GM12872 (cell line): Measurements from ENCODE around the gene MLF2.

Source experiments
- TF ChIP-seq, protein P1 (sequence below): IDR thresholded peaks from 3 replicates; pipeline ENCODE4 v1.5.1; 2011; ENCODE audit warnings: low read depth, mild to moderate bottlenecking, low read length, moderate library complexity; ENCODE audit not compliant: insufficient read depth

MLF2 gene

DNA sequence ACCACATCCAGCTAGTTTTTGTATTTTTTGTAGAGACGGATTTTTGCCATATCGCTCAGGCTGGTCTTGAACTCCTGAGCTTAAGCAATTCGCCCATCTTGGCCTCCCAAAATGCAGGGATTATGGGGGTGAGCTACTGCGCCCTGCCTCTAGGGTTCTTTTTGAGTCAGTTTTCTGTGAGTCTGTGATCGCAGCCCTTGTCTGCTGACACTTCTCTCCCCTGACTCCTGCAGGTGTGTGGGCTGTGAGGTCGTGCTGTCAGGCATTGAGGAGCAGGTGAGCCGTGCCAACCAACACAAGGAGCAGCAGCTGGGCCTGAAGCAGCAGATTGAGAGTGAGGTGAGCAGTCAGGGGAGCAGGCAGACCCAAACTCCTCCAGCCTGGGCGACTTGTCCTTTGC, 22.8 kb downstream of the MLF2 start:
- TF ChIP-seq, protein P1, sequence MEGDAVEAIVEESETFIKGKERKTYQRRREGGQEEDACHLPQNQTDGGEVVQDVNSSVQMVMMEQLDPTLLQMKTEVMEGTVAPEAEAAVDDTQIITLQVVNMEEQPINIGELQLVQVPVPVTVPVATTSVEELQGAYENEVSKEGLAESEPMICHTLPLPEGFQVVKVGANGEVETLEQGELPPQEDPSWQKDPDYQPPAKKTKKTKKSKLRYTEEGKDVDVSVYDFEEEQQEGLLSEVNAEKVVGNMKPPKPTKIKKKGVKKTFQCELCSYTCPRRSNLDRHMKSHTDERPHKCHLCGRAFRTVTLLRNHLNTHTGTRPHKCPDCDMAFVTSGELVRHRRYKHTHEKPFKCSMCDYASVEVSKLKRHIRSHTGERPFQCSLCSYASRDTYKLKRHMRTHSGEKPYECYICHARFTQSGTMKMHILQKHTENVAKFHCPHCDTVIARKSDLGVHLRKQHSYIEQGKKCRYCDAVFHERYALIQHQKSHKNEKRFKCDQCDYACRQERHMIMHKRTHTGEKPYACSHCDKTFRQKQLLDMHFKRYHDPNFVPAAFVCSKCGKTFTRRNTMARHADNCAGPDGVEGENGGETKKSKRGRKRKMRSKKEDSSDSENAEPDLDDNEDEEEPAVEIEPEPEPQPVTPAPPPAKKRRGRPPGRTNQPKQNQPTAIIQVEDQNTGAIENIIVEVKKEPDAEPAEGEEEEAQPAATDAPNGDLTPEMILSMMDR: peak; percentile 22; the same call in 1 of the 3 replicates

DNA sequence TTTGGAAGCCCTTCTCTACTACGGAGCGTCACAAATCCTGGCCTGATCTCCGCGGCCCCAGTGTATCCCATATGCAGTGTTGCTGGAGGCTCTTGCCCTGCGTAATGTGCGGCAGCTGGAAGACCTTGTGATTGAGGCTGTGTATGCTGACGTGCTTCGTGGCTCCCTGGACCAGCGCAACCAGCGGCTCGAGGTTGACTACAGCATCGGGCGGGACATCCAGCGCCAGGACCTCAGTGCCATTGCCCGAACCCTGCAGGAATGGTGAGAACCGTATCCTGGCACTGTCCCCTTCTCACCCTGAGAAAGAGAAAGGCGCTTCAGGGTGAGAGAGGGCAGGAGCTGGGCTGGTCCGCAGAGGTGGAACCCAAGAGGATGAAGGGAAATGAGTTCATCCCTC, 23.8 kb downstream of the MLF2 start:
- TF ChIP-seq, protein P1: no peak

DNA sequence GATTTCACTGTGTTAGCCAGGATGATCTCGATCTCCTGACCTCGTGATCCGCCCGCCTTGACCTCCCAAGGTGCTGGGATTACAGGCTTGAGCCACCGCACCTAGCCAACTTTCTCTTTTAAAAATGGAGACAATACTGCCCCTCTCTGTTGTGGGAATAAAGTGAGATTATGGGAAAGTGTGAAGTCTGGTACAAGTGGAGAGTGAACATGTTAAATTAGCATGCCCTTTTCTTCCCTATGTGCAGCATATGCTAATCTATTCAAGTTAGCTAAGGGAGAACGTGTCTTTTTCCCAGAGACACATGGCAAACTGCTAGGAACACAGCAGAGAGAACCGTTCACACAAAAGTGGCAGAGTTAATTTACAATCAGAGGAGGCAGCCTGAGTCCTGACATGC, 27.6 kb downstream of the MLF2 start:
- TF ChIP-seq, protein P1: no peak

DNA sequence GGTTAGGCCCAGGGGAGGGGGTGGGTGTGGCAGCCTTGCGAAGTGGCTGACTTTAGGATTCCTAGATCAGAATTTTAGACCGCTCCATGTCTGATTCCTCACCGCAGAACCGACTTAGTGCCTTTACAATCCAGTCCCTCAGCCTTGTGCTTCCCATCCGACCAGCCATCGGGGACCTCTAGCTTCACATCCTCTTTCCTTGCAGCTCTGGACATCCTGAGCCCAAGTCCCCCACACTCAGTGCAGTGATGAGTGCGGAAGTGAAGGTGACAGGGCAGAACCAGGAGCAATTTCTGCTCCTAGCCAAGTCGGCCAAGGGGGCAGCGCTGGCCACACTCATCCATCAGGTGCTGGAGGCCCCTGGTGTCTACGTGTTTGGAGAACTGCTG, 28.5 kb downstream of the MLF2 start:
- TF ChIP-seq, protein P1: no peak

DNA sequence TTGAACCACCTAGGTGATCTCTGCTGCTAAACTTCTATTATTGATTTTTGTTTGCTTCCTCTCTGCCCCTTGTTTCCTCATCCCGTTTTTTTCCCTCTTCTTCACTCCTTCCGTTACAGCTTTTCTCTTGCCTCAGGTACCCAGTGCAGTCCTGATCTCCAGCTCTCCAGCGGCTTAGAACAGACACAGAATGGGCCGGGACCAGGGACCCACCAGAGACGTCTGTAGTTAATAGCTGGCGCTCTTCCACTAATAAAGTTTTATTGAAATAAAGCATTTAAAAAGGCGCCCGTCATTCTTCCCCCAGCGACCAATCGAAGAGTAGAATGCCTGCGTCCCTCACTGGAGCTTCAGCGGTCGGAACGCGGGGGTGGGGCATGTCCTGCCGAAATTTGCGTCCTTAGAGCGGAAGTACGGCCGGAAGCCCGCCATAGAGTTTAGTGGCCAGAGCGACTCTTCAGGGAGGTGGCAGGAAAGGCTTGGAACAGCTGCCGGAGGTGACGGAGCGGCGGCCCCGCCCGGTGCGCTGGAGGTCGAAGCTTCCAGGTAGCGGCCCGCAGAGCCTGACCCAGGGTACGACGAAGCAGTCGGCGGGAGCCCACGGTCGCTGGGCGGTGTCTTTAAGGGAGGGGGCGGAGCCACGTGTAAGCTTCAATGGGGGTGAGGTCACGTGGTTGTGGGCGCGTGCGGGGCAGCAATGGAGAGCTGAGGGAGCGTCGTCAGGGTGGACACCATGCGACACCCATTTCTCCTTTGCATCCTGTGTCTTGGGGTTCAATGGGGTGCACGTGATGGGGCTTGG, 29.1 kb downstream of the MLF2 start, which contains the start of gene COPS7A:
Gene COPS7A (plus strand): TSS at position 440 of the 802 bp plus-strand sequence. CDS start 611 bp downstream, outside the sequence.
- TF ChIP-seq, protein P1: no peak

DNA sequence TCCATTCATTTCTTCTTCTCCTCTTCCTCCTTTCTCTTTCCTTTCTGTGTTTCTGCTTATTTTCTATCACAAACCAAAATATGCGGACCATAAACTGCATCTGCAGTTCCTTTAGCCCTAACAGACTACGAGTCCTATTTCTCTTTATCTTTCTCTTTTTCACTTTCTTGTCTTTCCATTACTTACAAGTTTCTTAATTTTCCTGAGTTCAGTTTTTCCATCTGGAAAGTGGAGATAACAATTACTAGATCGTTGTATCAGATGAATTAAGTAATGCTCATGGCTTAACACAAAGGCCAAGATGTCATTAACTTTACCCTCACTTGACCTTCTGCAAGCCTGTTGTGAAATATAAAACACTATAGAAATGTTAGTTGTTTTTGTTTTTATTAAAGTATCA, 30.1 kb downstream of the MLF2 start:
- TF ChIP-seq, protein P1: no peak

DNA sequence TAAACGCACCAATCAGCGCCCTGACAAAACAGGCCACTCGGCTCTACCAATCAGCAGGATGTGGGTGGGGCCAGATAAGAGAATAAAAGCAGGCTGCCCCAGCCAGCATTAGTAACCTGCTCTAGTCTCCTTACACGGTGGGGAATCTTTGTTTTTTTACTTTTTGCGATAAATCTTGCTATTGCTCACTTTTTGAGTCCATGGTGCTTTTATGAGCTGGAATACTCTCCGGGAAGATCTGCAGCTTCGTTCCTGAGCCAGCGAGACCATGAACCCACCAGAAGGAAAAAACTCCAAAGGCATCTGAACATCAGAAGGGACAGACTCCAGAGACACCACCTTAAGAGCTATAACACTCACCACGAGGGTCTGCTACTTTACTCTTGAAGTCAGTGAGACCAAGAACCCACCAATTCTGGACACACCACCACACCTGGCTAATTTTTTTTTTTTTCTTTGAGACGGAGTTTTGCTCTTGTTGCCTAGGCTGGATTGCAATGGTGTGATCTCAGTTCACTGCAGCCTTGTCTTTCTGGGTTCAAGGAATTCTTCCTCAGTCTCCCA, 36.0 kb downstream of the MLF2 start:
- TF ChIP-seq, protein P1: no peak
